ENCODE measurements around the gene ZNF79.

The ZNF79 gene

GRCh38 chr9:127430415-127430814 is 6.2 kb downstream of the ZNF79 start:
- DNase-seq, result no peak

GRCh38 chr9:127437497-127438264 is 13.5 kb downstream of the ZNF79 start:
- DNase-seq, result no peak

GRCh38 chr9:127438394-127438793 is 14.2 kb downstream of the ZNF79 start:
- no peak for DNase-seq

- no peak for DNase-seq
These were observed 20.2 kb downstream of the ZNF79 start for GRCh38 chr9:127444283-127444920.

GRCh38 chr9:127444921-127445850 is 21.0 kb downstream of the ZNF79 start:
- no peak for DNase-seq

GRCh38 chr9:127445851-127446712 is 21.9 kb downstream of the ZNF79 start:
- no peak for DNase-seq

GRCh38 chr9:127446713-127447415 is 22.7 kb downstream of the ZNF79 start:
- DNase-seq, result no peak

- no peak for DNase-seq
These were observed 23.4 kb downstream of the ZNF79 start for GRCh38 chr9:127447416-127448111.

- no peak for DNase-seq
These were observed 24.1 kb downstream of the ZNF79 start for GRCh38 chr9:127448112-127448805.

GRCh38 chr9:127449332-127449966 is 25.3 kb downstream of the ZNF79 start:
- DNase-seq, result no peak

- no peak for DNase-seq
These were observed 26.1 kb downstream of the ZNF79 start for GRCh38 chr9:127450243-127450760.

GRCh38 chr9:127450830-127451607 is 26.8 kb downstream of the ZNF79 start, which contains the start of the genes LRSAM1 and RPL12:
Gene LRSAM1 (plus strand): TSS chr9:127451510. CDS start chr9:127454528, 3,018 bp downstream.
Gene RPL12 (minus strand): TSS chr9:127451406. CDS start chr9:127451317, 89 bp downstream.
- DNase-seq, result peak; percentile 88

- no peak for DNase-seq
These were observed 27.4 kb downstream of the ZNF79 start for GRCh38 chr9:127451608-127451857.

- no peak for DNase-seq
These were observed 27.9 kb downstream of the ZNF79 start for GRCh38 chr9:127451858-127452656.

GRCh38 chr9:127452691-127453090 is 28.5 kb downstream of the ZNF79 start:
- DNase-seq, result no peak

- no peak for DNase-seq
These were observed 31.3 kb downstream of the ZNF79 start for GRCh38 chr9:127455324-127455992.

GRCh38 chr9:127457191-127457878 is 33.2 kb downstream of the ZNF79 start:
- no peak for DNase-seq
